Pancreas (tissue), 10 donors: Measurements from ENCODE around the gene RPL31. TPM values are rescaled to one million over a fixed set of nuclear protein-coding genes. Genes with fewer than 3 reads are reported as not detected.

Source experiments
- ATAC-seq, 4 donors: fragments of 200-7000 bp; cut with Tn5 transposase; one replicate each; pipeline versions ENCODE4 v1.8.0 to v1.9.1; 2020; ENCODE audit warnings: mild to moderate bottlenecking in 4 of 4, moderate library complexity in 4 of 4
- DNase-seq, 6 donors: peaks; one replicate each; pipeline ENCODE4 v3.0.0-alpha.2; 2020
- FAIRE-seq: peaks from 2 replicates; lab custom pipeline; 2012; peaks lifted over from hg19 to GRCh38; lab: Jason Lieb, UNC
- H3K27ac ChIP-seq, 4 donors: fragments of 200-600 bp; sonication (generic); 1 replicate in 3 of 4; 2 replicates in 1 of 4; pipeline versions ENCODE4 v1.5.0 to v1.8.0; 2020
- H3K27me3 ChIP-seq, 4 donors: fragments of 200-600 bp; one replicate each; pipeline ENCODE4 v1.8.0; 2021
- H3K36me3 ChIP-seq, 3 donors: fragments of 200-600 bp; sonication (generic) in 1 of 3; one replicate each; pipeline versions ENCODE4 v1.5.0 to v1.8.0; 2020 to 2021
- H3K4me1 ChIP-seq, 3 donors: fragments of 200-600 bp; one replicate each; pipeline ENCODE4 v1.8.0; 2021
- H3K4me3 ChIP-seq, 4 donors: fragments of 200-600 bp; sonication (generic) in 2 of 4; one replicate each; pipeline versions ENCODE4 v1.5.0 to v1.8.0; 2020 to 2021
- H3K9me3 ChIP-seq, 4 donors: fragments of 200-600 bp; one replicate each; pipeline ENCODE4 v1.8.0; 2021
- CTCF ChIP-seq, 4 donors: fragments of 200-600 bp; sonication (generic) in 3 of 4; IDR thresholded peaks; one replicate each; pipeline versions ENCODE4 v1.5.0 to v1.8.0; 2021; ENCODE audit warnings: antibody characterized with exemption in 4 of 4
- WGBS, 2 donors: extraction: QIAGEN DNeasy Blood & Tissue Kit; methylation state at CpG; one replicate each; pipeline ENCODE4 v1.1.7; 2013; 5-methylcytosine and 5-hydroxymethylcytosine counted together
- intact Hi-C, 3 donors: fragments of 100-400 bp; cut with DNase I; formaldehyde crosslinking; loops; one replicate each; pipeline versions ENCODE4 v1.11.1 to v1.14.2; 2022
- polyA plus RNA-seq, 2 donors: library from polyadenylated mRNA; stranded (reverse); fragments of 200-250 nt; gene quantifications; one replicate each; pipeline ENCODE4 v1.2.3, GENCODE V29; 2013
- total RNA-seq, 6 donors: library from RNA; stranded (reverse); fragmentation: NEBNext Ultra II Directional in 4 of 6; extraction: Animal tissue kit (Norgen Biotek cat#: 25700) in 4 of 6; gene quantifications; one replicate each; pipeline versions ENCODE4 v1.2.1 to v1.2.4, GENCODE V29; 2021 to 2023
- donor health status: healthy with polysubstance abuse.
- donor health status: DM: no; HTN: no; CAD: no; lungs with moderate emphysema.
- donor health status: DM: no; HTN: no; CAD: no.
- donor health status: control.
- donor health status: control.
- donor health status: Bipolar disorder and iron deficiency.
- donor health status: DM: yes; HTN: yes; CAD: no.
- donor health status: DM: no; HTN: no; CAD: no.
- donor health status: DM: no; HTN: no; CAD: no.
- donor health status: DM: yes; HTN: yes; CAD: no.

The RPL31 gene
- total and polyA plus RNA-seq, 8 donors = 583 to 3,410 (median 959) TPM

- Histone ChIP-seq H3K4me1 (peaks cover 14 to 27% (median 19%) of the 10 kb centered on the region in 3 donors), H3K27me3 (no peaks in the 10 kb centered on the region), H3K9me3 (no peaks in the 10 kb centered on the region), H3K4me3 (no peak overlapping the region), H3K36me3 (no peaks in the 10 kb centered on the region), H3K27ac (no peak overlapping the region)
- no peak for DNase-seq
- no peak for TF ChIP-seq CTCF (IDR thresholded peaks at IDR 0.05)
- 96% methylated on average over 4 of the region's 4 CpGs for WGBS, 2 donors
- intact Hi-C loops = no loop called here
- ATAC-seq = no peak
- no peak for FAIRE-seq
These were observed 46.9 kb upstream of the RPL31 start for GRCh38 chr2:100955226-100955625.

DNA sequence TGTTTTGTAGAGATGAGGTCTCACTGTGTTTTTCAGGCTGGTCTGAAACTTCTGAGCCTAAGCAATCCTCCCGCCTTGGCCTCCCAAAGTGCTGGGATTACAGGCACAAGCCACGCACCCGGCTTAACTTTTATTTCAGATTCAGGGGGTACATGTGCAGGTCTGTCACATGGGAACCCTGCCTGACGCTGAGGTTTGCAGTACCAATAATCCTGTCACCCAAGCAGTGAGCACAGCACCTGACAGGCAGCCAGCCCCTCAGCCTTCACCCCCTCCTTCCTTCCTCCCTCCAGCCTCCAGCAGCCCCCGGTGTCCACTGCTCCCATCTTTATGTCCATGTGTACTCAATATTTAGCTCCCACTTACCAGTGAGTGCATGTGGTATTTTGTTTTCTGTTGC, 46.0 kb upstream of the RPL31 start:
- no peak for FAIRE-seq
- WGBS, 2 donors = 96 to 99% methylated on average over 5 of the region's 5 CpGs

DNA sequence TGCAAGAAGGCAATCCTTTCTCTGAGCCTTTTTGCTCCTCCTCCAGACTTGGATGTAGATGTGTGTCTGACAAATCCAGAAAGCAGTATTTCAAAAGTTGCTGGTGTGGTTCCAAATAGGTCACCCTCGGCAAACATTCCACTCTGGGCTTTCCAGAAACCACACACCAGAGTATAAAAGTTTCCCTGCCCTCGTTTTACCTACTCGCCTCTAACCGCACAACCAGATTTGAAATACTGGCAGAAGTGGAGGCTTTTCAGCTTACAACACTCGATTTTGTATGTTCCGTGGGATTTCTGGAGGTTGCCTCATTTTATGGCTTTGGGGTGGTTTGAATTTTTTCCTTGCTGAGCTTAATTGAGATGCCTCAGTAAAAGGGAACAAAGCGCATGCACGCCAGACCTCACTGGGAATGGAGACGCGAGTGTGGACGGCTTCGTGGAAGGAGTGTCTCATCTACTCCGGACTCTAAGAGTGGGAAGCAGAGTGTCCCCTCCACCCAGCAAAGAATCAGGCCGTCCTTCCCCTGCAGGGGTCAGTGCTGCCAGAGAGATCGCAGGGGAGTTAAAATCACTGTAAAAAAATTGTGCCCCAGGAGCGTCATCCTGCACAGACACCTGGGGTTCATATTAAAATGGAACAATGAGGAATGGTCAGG, 44.0 kb upstream of the RPL31 start:
- Histone ChIP-seq H3K4me3 (no peak overlapping the region), H3K36me3 (no peaks in the 10 kb centered on the region), H3K27ac (peak overlapping the region in 2 of 4 donors; percentile 31 to 48), H3K27me3 (no peaks in the 10 kb centered on the region), H3K4me1 (peaks cover 14 to 24% (median 19%) of the 10 kb centered on the region in 3 donors), H3K9me3 (no peaks in the 10 kb centered on the region)
- DNase-seq (peak in 3 of 6 donors; percentile 58 to 68 (median 58)), FAIRE-seq (no peak), ATAC-seq (peak; percentile 90 to 94 (median 93))
- TF ChIP-seq CTCF (IDR thresholded peaks at IDR 0.05) = no peak
- intact Hi-C loops = no loop called here
- 40 to 47% methylated on average over 16 of the region's 16 CpGs for WGBS, 2 donors

More for the DNA sequence above, 46.0 kb upstream of the RPL31 start:
- no peak for ATAC-seq
- no peaks in the 10 kb centered on the region for H3K27me3 ChIP-seq
- TF ChIP-seq CTCF (IDR thresholded peaks at IDR 0.05) = no peak
- no peak overlapping the region for H3K4me3 ChIP-seq
- no peaks in the 10 kb centered on the region for H3K9me3 ChIP-seq
- intact Hi-C loops = no loop called here
- peaks cover 14 to 24% (median 19%) of the 10 kb centered on the region in 3 donors for H3K4me1 ChIP-seq
- DNase-seq = no peak
- no peaks in the 10 kb centered on the region for H3K36me3 ChIP-seq
- H3K27ac ChIP-seq = no peak overlapping the region

GRCh38 chr2:100959225-100959880, 42.7 kb upstream of the RPL31 start:
- ATAC-seq (peak; percentile 37 to 59 (median 46)), DNase-seq (no peak), FAIRE-seq (no peak)
- H3K4me3 ChIP-seq = no peak overlapping the region
- no peaks in the 10 kb centered on the region for H3K9me3 ChIP-seq
- no peak for TF ChIP-seq CTCF (IDR thresholded peaks at IDR 0.05)
- peaks cover 14 to 24% (median 19%) of the 10 kb centered on the region in 3 donors for H3K4me1 ChIP-seq
- WGBS, 2 donors = 32 to 36% methylated on average over 6 of the region's 6 CpGs
- no peaks in the 10 kb centered on the region for H3K36me3 ChIP-seq
- intact Hi-C loops = no loop called here
- H3K27me3 ChIP-seq = no peaks in the 10 kb centered on the region
- peak overlapping the region in 1 of 4 donors; percentile 27 for H3K27ac ChIP-seq

GRCh38 chr2:100960688-100961087, 41.4 kb upstream of the RPL31 start:
- TF ChIP-seq CTCF (IDR thresholded peaks at IDR 0.05) = no peak
- FAIRE-seq = no peak

More at GRCh38 chr2:100960688-100961087, 41.4 kb upstream of the RPL31 start:
- H3K36me3 ChIP-seq = peaks cover 0 to 2% (median 0%) of the 10 kb centered on the region in 3 donors
- H3K27me3 ChIP-seq = no peaks in the 10 kb centered on the region
- H3K27ac ChIP-seq = no peak overlapping the region
- ATAC-seq = no peak
- H3K4me3 ChIP-seq = no peak overlapping the region
- no peaks in the 10 kb centered on the region for H3K9me3 ChIP-seq
- WGBS, 2 donors = 75 to 82% methylated on average over 4 of the region's 4 CpGs
- DNase-seq = no peak
- intact Hi-C loops = no loop called here
- H3K4me1 ChIP-seq = peaks cover 14 to 24% (median 19%) of the 10 kb centered on the region in 3 donors
